Esophagus squamous epithelium (tissue), 4 donors: ENCODE data around the gene PRKCD.

ENCODE experiments used
- POLR2A ChIP-seq, 4 donors: fragments of 450-650 bp; IDR thresholded peaks; one replicate each; pipeline ENCODE4 v1.6.1; 2017; ENCODE audit warnings: antibody characterized with exemption in 4 of 4, mild to moderate bottlenecking in 4 of 4, moderate library complexity in 3 of 4
- TF ChIP-seq, protein P1 (sequence below), 6 experiments: fragments of 450-650 bp in 4 of 6; fragments of 200-600 bp in 2 of 6; sonication (generic) in 2 of 6; IDR thresholded peaks; one replicate each; pipeline ENCODE4 v1.5.1; 2016 to 2019; ENCODE audit warnings: antibody characterized with exemption in 6 of 6, mild to moderate bottlenecking in 4 of 6, moderate library complexity in 4 of 6

- TF ChIP-seq, protein P1, sequence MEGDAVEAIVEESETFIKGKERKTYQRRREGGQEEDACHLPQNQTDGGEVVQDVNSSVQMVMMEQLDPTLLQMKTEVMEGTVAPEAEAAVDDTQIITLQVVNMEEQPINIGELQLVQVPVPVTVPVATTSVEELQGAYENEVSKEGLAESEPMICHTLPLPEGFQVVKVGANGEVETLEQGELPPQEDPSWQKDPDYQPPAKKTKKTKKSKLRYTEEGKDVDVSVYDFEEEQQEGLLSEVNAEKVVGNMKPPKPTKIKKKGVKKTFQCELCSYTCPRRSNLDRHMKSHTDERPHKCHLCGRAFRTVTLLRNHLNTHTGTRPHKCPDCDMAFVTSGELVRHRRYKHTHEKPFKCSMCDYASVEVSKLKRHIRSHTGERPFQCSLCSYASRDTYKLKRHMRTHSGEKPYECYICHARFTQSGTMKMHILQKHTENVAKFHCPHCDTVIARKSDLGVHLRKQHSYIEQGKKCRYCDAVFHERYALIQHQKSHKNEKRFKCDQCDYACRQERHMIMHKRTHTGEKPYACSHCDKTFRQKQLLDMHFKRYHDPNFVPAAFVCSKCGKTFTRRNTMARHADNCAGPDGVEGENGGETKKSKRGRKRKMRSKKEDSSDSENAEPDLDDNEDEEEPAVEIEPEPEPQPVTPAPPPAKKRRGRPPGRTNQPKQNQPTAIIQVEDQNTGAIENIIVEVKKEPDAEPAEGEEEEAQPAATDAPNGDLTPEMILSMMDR (IDR thresholded peaks at IDR 0.05), result peak; percentile 25 to 64 (median 52)
- TF ChIP-seq POLR2A (IDR thresholded peaks at IDR 0.05), result peak in 2 of 4 donors; percentile 60 to 80
Observed at GRCh38 chr3:53160660-53161449, at the start of gene PRKCD.
